Measurements from ENCODE around the gene SREBF2.
A peak's percentile ranks its signal among the peaks of the same experiment; 100 is the strongest.

The SREBF2 gene

DNA sequence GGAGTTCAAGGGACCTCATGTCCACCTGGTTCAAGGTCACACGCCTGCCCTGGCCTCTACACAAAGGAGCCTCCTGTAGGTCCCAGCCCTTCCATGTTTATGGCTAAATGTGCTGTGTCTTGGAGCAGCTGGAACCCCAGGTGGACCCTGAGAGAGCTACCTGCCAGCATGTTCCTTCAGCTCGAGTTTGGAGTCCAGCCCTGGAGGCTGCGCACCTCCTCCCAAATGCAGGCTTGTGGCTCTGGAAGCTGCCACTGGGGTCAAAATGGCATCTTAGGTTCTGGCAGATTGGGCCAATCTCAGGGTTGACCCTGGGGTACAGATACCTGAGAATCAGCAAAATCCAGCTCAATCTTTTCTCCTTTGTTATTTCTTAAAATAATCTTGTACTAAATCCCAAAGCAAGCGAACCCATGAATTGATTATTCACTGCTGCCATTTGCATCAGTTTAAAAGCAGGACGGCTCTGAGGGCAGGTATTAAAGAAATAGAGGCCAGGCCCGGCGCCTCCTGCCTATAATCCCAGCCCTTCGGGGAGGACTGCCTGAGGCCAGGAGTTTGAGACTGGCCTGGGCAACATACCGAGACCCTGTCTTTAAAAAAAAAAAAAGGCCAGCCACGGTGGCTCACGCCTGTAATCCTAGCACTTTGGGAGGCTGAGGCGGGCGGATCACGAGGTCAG is 90.8 kb downstream of the SREBF2 start:
- no peak for DNase-seq

- DNase-seq = peak; percentile 73
Measured at GRCh38 chr22:41925783-41926460, 93.0 kb downstream of the SREBF2 start.

- DNase-seq = no peak
Measured at GRCh38 chr22:41927813-41928212, 94.9 kb downstream of the SREBF2 start.

DNA sequence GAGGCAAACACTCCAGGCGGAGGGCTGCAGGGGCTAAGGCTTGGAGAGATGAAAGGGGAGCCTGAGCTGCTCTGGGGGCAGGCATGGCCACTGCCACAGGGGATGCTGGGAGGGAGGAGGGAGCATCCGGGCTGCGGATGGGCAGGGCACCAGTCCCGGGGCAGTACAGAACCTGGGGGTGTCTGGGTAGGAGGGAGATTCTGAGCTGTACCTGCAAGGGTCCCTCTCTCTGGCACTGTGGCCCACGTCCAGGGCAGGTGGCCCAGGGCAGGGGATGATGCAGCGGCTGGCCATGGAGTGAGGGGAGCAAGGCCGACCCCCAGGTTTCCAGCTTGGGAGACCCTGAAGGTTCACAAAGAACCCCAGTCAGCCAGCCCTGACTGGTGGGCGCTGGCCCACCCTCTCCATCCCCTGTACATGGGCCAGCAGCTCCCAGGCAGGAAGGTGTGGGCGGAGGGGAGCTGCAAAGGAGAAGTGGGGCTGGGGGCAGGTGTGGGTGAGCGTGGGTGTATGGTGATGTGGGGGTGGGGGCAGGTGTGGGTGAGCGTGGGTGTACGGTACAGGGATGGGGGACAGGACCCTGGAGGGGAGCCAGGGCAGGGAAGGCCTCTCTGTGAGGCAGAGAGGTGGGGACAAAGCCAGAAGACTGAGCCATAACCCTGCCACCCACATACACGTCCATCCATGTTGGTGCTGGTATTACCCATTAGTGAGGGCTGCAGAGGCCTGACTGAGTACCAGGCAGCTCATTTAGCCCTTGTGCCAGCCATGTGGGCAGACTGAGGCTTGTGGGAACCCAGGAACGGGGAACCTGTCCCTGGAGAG is 95.9 kb downstream of the SREBF2 start:
- no peak for DNase-seq

- DNase-seq = no peak
Measured at GRCh38 chr22:41929418-41929810, 96.5 kb downstream of the SREBF2 start.

GRCh38 chr22:41931701-41932269 is 98.9 kb downstream of the SREBF2 start:
- DNase-seq = no peak

DNA sequence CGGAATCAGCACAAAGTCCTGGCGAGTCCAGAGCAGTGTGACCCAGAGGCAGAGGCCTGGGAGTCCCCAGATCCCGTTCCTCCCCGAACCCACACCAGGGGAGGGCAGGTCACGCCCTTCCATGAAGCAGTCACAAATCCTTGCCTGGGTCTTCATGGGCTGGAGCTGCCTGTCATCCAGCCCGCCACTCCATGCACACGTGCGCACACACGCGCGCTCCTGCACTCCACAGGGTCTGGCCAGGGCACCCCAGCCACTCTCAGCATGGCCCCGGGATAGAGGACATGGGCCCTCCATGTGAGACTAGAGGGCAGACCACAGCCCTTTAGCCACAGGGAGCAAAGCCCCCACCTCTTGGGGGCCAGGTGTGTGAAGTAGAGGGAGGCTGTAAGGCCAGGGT is 99.4 kb downstream of the SREBF2 start:
- no peak for DNase-seq

- no peak for DNase-seq
Measured at GRCh38 chr22:41933411-41934177, 100.7 kb downstream of the SREBF2 start.

DNA sequence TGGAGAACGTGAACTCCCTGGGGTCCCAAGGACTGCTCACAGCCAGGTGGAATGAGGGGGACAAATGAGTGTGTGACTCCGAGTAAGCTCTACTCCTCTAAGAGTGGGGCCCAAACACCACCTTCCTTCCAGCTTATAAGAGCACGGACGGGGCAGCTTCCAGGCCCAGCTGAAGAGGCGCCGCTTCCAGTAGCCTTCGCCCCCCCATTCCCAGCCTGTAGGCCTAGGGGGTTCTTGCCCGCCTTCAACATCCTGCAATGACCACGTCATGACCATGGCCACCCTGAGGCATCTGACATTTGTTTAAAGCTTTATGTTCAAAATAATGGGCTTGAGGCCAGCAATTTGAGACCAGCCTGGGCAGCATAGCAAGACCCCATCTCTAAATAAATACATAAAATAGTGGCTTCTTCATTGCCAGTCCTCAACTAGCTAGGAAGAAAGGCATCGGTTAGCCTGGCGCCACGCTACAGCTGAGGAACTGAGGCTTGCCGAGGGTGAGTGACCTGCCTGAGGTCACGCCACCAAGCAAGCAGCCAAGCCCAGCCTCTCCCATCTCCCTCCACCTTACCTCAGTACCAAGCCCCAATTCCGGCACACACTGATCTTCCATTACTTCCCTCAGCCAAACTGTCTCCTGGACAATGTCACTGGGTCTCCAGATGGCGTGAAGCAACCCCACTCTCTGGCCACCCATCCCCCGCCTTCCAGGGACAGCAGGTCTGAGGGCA is 101.5 kb downstream of the SREBF2 start:
- no peak for DNase-seq

DNA sequence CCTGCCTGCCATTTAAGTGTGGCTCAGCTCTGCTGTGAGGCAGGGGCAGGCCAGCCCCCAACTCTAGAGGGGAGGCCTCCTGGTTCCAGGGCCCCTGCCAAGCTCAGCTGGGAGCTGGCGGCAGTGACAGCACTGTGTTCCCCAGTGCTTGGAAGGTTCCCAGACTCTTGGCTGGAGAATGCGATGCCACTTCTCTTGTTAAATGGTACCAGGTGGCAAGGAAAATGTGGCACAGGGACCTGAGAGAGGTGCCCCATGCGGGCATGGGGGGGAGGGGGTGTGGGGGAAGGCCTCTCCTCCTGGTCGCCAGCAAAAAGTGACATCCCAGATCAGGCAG is 102.1 kb downstream of the SREBF2 start:
- no peak for DNase-seq

DNA sequence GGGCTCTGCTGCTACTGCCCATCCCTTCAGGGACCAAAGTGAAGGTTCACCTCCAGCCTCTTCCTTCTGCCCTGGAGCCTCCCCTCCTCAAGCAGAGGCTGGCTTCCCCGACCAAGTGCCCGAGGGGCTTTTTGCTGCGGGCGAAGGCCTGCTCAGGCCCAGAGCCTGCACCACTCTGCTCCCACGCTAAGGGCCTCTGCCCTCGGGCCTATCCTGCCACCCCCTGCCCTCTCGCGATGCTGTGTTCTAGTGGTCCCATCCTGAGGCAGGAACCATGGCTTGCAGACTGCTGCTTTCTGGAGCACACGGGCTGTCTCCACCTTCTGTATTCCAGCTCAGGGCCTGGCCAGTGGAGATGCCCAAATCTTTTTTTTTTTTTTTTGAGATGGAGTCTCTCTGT is 102.6 kb downstream of the SREBF2 start:
- no peak for DNase-seq

DNA sequence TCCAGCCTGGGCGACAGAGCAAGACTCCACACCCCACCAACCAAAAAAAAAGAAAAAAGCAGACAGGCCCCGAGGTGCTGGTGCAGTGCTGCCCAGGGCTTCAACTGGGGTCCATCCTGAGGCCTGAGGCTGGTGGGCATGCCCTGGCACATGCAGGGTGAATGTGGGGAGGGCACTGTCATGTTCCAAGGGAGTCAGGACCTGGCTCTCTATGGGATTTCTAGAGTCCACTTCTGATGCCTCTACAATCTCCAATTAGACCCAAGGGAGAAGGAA is 103.9 kb downstream of the SREBF2 start:
- no peak for DNase-seq

DNA sequence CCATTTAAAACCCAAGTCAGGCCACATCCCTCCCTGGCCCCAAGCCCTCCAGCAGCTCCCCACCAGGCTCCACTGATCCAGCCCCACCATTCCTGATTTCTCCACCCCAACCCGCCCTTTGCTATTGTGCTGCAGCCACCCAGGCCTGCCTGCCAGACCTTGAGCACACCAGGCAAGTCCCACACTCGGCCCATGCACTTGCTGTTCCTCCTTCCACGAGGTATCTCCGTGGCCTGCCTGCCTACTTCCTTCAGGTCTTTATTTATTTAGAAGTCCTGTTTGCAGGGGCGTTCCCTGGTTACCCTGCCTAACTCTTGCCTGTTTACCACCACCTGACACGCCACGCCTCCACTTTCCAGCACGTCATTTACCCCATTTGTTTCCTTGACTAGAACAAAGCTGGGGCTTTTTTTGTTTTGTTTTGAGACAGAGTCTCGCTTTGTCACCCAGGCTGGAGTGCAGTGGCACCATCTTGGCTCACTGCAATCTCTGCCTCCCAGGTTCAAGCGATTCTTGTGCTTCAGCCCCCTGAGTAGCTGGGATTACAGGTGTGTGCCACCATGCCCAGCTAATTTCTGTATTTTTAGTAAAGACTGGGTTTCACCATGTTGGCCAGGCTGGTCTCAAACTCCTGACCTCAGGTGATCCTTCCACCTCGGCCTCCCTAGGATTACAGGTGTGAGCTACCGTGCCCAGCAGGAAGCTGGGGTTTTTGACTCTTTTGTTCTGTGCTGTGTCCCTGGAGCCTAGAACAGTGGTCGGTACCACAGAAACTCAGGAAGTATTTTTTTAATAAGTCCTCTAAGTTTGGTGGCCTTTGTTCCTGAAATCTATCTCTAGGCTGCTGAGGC is 107.3 kb downstream of the SREBF2 start:
- no peak for DNase-seq

GRCh38 chr22:41940832-41941765 is 108.2 kb downstream of the SREBF2 start:
- DNase-seq = peak; percentile 91

- no peak for DNase-seq
Measured at GRCh38 chr22:41943661-41944209, 110.8 kb downstream of the SREBF2 start.

- DNase-seq = peak; percentile 98
Measured at GRCh38 chr22:41946629-41947423, 113.9 kb downstream of the SREBF2 start, which contains the start of gene CENPM. Gene CENPM (minus strand): TSS chr22:41947152. CDS start chr22:41947076, 76 bp downstream.

DNA sequence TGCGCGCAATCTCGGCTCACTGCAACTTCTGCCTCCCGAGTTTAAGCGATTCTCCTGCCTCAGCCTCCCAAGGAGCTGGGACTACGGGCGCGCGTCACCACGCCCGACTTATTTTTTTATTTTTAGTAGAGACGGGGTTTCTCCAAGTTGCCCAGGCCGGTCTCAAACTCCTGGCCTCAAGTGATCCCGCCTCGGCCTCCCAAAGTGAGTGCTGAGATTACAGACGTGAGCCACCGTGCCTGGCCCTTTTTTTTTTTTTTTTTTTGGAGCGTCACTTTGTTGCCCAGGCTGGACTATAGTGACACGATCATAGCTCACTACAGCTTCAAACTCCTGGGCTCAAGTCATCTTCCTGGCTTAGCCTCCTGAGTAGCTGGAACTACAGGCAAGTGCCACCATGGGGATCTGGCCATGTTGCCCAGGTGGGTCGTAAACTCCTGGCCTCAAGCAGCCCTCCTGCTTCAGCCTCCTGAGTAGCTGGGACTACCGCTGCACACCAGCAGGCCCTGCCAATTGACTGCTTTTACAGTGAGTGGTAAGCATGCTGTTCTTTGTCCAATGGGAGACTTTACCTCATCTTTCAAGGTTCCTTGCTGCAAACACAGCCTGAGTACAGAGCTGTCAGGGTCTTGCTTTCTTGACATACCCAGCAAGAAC is 114.6 kb downstream of the SREBF2 start:
- no peak for DNase-seq

DNA sequence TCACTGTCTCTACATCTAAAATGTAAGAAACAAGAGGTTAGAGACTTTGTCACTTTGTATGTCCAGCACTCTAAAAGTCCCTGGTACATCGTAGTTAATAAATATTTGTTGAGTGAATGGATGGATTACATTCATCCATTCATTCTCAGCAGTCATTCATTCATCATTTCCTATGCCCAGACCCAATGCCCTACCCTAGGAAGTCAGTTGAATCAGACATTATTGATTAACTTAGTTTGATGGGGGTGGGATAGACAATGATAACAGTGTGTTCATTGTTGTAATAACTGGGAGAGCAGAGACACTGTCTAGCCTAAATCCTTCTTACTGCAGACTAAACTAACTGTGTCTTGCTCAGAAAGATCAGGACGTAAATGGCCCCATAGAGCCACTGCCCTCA is 115.2 kb downstream of the SREBF2 start:
- no peak for DNase-seq
